HG03097 (cell line): Measurements from ENCODE around the gene AHCTF1.
"Not testable (repeated sequence)": the region's sequence is repeated elsewhere in the genome, so short reads cannot be mapped to it uniquely, and the experiment has no call there.

Experiments used
- ATAC-seq: cut with Tn5 transposase; IDR thresholded peaks from one replicate; pipeline ENCODE4 v1.9.1; 2021; ENCODE audit not compliant: unreplicated experiment, low FRiP score

Gene AHCTF1

GRCh38 chr1:246919902-246920301, 11.8 kb downstream of the AHCTF1 start:
- no peak for ATAC-seq

DNA sequence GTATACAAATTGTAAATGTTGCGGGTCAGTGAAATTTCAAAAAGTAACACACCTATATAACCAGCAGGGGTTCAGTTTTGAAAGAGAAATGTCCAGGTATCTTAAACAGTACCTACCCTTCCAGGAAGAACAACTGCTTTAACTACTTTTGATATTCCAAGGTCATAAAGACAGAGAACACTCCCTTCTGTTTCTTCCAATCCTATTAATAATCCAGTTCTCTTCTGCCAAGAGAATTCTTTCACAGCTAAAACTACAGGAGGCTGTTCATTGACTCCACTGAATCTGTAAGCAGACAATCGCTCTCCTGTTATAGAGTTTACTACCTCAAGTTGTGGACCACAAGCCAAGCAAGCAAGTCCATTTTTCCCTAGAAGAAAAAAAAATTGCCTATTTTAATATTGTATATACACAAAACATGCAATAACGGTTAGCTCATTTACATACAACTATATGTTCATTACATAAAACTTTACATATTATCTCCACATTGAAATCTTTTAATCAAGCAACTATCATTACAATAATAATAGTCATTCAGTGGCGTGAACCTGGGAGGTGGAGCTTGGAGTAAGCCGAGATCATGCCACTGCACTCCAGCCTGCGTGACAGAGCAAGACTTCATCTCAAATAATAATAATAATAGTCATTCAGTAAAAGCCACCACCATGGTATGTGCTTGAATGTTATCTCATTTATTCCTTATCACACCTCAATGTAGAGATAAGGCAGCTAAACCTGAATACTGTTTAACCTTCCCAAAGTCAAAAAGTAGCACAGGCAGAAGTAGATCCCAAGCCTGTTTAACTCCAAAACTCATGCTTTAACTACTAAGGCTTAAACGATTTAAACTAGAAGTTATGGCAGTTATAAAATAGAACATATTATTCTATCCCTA, 15.5 kb downstream of the AHCTF1 start:
- not testable (repeated sequence) for ATAC-seq

DNA sequence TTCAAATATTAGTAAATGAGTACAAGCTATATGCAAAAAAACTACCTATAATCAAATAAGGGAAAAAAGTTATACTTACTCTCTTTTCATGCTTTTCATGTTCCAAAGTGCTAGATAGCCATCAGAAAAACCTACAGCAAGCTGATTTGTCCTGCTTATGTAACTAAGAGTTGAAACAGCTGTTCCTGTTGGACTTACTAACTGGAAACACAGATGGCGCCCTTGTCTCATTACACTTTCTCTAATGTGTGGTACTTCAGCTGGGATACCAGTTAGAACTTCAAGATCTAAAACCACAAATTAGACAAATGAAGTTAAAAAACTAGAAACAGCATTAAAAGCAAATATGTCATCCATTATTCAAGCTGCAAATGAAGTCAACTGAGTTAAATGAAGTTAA, 24.3 kb downstream of the AHCTF1 start:
- no peak for ATAC-seq

DNA sequence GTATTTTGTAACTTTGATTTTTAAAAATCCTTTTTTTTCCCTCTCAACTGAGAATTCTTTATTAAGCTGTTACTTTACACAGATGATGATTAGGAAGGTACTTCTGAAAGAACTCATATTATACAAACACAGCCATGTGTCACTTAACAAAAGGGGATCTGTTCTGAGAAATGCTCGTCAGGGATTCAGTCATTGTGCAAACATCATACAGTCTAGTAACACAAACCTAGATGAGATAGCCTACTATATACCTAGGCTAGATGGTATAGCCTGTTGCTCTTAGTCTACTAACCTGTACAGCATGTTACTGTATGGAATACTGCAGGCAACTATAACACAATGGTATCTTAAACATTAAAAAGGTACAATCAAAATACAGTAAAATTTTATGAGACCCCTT, 24.9 kb downstream of the AHCTF1 start:
- no peak for ATAC-seq

DNA sequence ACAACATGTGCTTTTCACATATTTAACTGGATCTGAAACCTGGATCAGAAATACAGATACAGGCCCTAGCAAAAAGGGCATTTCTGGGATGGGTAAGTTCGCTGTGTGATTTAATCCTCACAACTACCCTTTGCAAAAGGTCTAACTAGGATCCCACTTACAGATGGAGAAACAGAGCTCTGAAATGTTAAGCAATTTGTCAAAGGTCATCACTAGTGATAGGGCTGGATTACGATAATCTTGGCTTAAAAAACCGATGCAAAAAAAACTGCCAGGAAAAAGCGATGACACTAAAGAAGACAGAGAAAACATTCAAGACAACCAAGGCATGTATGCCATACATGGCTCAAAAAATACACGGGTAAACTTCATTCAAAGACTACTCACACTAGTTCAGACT, 29.9 kb downstream of the AHCTF1 start:
- no peak for ATAC-seq

DNA sequence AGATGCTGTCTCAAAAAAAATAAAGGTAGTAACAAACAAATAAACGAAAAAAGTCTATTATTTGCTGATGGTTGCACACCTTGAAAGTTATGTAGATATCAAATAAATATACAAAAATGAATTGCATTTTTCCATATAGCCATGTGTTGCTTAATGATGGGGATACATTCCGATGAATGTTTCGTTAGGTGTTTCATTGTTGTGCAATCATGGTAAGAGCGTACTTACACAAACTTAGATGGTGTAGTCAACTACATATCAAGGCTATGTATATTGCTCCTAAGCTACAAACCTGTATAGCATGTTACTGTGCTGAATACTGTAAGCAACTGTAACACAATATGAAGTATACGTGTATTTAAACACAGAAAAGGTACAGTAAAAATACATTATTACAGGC, 34.4 kb downstream of the AHCTF1 start:
- no peak for ATAC-seq

DNA sequence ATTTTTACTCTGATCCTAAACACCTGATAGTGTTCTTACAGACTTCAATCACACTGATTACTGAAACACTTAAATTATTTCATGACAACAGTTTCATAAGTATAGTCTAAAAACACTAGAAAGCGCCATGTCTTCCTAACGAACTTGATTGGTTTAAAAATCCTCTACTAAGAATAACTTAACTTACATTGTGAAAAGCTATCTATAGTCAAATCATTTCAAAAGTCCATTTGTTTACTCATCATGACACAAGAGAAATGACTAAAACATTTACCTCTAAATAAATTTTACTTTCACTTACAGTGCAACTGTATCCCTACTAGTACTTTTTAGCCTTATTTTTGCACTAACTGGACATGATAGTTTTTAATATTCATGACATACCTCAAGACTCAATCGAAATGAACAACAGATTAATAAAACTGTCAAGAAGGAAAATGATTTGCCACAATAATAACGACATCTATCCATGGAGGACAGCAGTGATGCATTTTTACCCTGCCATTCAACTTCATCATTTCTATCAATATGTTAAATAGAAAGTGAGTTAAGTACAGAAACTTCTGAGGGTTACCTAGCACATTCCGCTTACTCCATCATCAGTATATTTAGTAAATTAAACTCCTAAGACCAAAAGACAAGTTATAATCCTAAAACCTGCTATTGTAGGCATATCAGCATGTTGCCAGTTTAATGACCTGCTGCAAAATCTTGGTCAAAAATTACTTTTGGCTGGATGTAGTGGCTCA, 38.4 kb downstream of the AHCTF1 start:
- no peak for ATAC-seq

DNA sequence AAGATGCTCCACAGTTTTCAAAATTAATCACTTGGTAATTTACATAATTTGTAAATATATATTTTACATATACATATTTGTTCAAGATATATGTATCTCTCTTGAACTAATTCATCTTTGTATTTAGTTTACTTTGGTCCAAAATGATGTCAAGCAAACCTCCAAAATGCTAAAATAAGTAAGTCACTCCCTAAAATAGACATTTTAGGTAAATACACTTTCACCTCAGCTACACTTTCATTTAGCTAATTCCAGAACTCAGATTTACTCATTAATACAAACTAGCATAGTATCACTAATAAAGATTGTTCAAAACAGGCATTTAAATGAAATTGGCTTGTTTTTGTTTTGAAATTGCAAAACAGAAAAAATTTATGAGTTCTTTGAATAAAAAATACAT, 40.6 kb downstream of the AHCTF1 start:
- no peak for ATAC-seq

DNA sequence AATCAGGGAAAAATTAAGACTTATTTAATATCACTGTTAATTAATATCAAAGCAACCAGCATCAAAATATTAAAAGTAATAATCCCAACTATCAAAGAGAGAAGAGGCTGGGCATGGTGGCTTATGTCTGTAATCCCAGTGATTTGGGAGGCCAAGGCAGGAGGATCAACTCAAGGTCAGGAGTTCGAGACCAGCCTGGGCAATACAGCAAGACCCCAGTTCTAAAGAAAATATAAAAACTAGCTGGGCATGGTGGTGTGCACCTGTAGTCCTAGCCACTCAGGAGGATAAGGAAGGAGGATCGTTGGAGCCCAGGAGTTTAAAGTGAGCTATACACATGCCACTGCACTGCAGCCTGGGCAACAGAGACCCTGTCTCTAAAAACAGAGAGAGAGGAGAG, 43.2 kb downstream of the AHCTF1 start:
- no peak for ATAC-seq

DNA sequence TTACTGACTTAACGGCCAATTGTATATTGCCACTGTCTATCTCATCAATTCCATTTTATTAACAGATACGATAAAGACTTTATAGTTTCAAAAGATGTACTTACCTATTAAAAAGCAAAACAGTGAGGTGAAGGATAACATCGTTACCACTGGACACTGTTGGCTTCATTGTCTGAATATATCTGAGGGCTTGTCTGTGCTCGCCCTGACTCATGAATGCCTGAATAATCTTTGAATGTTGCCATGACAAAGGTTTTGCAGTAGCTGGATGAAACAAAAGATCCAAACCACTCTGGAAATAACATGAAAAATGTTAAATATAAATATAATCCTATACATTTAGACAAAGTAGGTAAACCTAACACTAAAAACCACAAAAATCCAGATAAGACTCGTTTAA, 46.4 kb downstream of the AHCTF1 start:
- ATAC-seq: not testable (repeated sequence)

DNA sequence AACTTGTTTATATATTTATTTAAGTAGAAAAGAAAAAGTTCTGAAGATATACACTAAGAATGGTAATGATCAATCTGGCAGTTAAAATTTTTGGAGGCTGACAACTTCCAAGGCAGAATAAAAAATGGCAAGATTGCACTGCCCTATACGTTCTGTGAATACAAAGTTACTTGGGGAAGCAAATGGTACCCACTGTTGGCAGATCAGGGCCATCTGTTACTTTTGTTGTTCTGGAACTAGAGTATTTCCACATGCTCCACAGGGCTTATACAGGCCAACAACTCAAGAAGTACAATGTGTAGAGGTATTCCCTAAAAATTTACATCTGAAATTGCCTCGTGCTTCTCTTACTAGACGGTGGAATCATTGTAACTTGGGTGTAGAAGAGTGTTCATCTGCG, 53.2 kb downstream of the AHCTF1 start:
- no peak for ATAC-seq

- no peak for ATAC-seq
Observed at GRCh38 chr1:246876431-246876830, 55.3 kb downstream of the AHCTF1 start.

DNA sequence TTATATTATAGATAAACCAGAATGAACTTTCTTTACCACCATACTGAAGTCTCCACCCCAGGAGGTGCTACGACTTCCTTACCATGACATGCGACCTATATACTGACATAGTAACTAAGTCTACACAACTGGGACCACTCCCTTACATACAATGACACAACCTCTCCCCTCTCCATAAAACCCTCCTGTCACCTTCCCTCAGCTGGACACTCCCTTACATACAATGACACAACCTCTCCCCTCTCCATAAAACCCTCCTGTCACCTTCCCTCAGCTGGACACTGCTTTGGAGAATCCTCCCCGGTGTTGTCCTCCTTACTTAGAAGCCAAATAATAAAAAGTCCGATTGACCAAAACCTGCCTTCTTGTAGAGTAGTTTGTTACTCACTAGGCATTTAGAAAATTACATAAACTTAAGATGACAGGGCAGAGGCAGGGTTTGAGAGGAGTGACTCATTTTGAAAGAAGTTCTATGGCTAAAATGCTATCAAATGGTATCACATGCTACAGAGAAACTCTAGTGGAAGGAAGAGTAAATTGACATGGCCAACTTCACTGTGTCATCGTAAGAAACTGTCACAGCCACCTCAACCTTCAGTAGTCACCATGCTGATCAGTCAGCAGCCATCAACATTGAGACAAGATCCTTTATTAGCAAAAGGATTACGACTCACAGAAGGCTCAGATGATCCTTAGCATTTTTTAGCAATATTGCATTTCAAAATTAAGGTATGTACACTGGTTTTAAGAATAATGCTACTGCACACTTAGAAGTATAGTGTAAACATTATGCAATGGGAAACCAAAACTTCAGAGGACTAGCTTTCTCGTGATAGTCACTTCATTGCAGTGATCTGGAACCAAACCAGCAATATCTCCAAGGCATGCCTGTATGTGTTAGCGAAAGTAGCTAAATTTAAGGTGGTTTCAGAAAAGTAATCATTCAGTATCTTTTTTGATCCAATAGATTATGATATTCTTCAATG, 56.4 kb downstream of the AHCTF1 start:
- no peak for ATAC-seq

DNA sequence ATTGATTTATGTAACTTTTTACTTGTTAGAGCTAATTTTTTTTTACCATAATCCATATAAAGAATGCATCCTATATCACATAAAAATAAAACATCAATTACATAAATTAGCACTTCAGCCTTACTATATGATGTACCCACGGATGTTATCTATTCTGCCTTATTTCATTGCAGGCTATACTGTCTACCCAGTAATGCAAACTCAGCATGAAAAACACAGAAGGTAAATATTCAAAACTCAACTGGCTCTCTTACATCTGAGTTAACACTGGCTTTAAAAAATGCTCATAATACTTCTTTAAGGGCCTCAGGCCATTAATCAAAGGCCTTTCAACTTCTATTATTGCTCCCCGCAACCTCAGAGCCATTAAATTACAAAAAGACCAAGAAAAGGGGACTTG, 65.8 kb downstream of the AHCTF1 start:
- no peak for ATAC-seq

DNA sequence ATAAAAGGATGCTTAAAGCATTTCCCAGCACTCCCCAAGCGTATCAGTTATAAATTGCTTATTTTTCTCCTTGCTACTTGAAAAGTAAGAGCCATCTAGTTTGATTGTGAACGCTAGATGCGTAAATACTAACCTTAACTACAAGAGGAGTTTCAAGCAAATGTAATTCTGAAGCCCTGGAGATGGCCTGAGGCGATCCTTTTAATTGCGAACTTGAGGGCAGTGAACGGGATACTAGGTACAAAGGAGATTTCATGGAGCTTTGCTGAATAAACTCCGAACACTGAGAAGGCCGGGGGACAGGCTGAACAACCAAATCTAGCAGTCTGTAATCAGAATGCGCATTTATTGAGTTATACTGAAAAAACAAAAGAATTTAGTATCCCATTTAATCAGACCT, 68.0 kb downstream of the AHCTF1 start:
- ATAC-seq: not testable (repeated sequence)

GRCh38 chr1:246860401-246860800, 71.3 kb downstream of the AHCTF1 start:
- no peak for ATAC-seq

- ATAC-seq: no peak
Observed at GRCh38 chr1:246856371-246856770, 75.4 kb downstream of the AHCTF1 start.

GRCh38 chr1:246850640-246851039, 81.1 kb downstream of the AHCTF1 start:
- not testable (repeated sequence) for ATAC-seq

DNA sequence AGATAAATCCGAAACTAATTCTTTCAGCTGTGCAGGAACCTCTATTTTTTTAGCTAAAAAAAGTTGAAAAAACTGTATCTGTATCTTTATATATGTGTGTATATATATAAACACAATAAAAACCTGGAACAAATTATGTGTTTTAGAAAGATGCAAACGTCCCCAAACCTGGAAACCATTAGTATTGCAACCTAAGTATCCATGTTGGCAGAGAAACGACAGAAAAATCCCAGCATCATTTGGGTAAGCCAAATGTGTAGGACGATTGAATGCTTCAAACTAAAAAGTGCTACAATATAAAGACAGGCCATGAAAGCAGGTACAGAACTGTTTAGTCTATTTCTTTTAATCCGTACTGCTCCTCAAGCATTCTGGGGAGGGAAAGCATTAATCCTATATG, 87.9 kb downstream of the AHCTF1 start:
- ATAC-seq: no peak

DNA sequence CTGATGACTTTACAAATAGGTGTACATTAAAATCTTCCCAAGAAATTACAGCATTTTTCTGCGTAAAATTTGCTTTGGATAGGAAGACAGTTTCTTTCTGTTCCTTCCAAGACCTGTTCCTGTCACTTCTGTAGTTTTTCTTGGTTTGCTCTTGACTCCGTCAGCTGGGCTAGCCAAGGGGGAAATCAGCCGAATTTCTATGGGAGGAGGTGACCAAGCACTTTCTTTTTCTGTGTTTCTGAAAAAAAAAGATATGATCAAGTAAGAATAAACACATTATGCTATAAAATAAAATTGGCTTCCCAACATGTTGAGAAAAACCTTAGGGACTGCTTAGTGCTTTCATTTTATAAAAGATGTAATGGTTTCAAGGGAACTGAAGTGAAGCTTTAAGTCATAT, 91.0 kb downstream of the AHCTF1 start:
- ATAC-seq: not testable (repeated sequence)

GRCh38 chr1:246838118-246838456, 93.7 kb downstream of the AHCTF1 start:
- ATAC-seq: no peak
